ENCODE measurements around the gene EIF6.

DNA sequence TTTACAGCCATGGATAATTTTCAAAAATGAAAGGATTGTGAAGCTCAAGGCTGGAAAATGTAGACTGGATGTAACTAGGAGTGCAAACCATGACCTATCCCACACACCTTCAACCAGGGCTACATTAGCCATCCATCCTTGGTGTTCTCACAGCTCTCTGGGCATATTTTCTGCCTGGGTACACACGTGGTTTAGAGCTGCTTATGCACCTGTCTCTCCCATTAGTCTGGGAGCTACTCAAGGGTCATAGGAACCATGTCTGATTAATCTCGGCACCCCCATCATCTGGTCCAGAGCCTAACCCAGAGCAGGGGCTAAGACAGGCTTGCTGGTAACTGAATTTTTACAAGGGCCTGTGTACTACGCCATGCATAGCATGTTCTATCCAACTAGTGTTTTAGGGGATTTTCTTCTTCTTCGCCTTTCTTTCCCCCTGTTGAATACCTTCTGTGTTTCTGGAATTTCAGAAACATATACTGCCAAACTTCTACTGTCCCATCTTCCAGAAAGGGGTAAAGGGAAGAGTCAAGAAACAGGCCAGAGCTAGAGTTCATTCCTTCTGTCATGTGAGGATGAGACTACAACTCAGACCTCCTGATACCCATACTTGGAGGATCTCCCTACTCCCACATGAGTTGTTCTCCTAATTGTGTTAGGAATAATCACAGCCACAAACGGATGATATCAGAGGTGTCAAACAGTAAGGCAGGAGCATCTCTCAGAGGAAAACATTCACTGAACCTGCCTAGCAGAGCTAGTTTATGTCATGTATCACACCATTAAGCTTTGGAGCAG, 33.0 kb upstream of the EIF6 start:
- TF ChIP-seq CTCF (IDR thresholded peaks at IDR 0.05), result no peak
- TF ChIP-seq EP300 (IDR thresholded peaks at IDR 0.05), result no peak
